A549 (cell line): ENCODE measurements around the gene WDR38. TPM values are rescaled to one million over a fixed set of nuclear protein-coding genes. Genes with fewer than 3 reads are reported as not detected.
A peak's percentile ranks its signal among the peaks of the same experiment; 100 is the strongest.

Source experiments
- ATAC-seq, 2 experiments: fragments of 200-7000 bp in 1 of 2; fragments of >200 bp in 1 of 2; cut with Nextera tagmentation in 1 of 2; cut with Tn5 transposase in 1 of 2; 3 replicates each; pipeline versions ENCODE4 v1.8.0 to v1.9.1; 2018 to 2020; ENCODE audit warnings: mild to moderate bottlenecking in 1 of 2, moderate library complexity in 1 of 2
- CTCF ChIA-PET: fragments of 300-600 bp; sonication (Branson Sonifier 250); formaldehyde crosslinking; extraction: SDS; loops from one replicate; lab custom pipeline; 2021; ENCODE audit warnings: antibody characterized with exemption, inconsistent platforms; lab: Yijun Ruan, JAX
- POLR2A ChIA-PET: fragments of 350-600 bp; formaldehyde crosslinking; extraction: SDS; loops from one replicate; lab custom pipeline; 2021; ENCODE audit warnings: antibody characterized with exemption, inconsistent platforms; lab: Yijun Ruan, JAX
- DNase-seq, 2 experiments: peaks; one replicate each; pipeline versions ENCODE4 v3.0.0 to v3.0.0-alpha.2; 2011 to 2016; ENCODE audit warnings: low read depth in 1 of 2, low spot score in 1 of 2
- FAIRE-seq: peaks from 2 replicates; lab custom pipeline; 2011; peaks lifted over from hg19 to GRCh38; lab: Jason Lieb, UNC
- H3K27ac ChIP-seq, 2 experiments: fragments of >200 bp; sonication (Bioruptor Twin); formaldehyde crosslinking; 3 replicates each; pipeline ENCODE4 v1.5.1; 2016 to 2017
- H3K4me1 ChIP-seq: fragments of >200 bp; sonication (Bioruptor Twin); formaldehyde crosslinking; 3 replicates; pipeline ENCODE4 v1.6.1; 2016
- H3K4me2 ChIP-seq: fragments of >200 bp; sonication (Bioruptor Twin); formaldehyde crosslinking; 3 replicates; pipeline ENCODE4 v1.6.1; 2016
- H3K4me3 ChIP-seq: fragments of >200 bp; sonication (Bioruptor Twin); formaldehyde crosslinking; 3 replicates; pipeline ENCODE4 v1.5.1; 2016
- H3K9me3 ChIP-seq: fragments of >200 bp; sonication (Bioruptor Twin); formaldehyde crosslinking; 3 replicates; pipeline ENCODE4 v1.6.1; 2016
- BCL3 ChIP-seq: fragments of >200 bp; sonication (Bioruptor Twin); formaldehyde crosslinking; IDR thresholded peaks from 3 replicates; pipeline ENCODE4 v1.6.1; 2016
- CEBPB ChIP-seq, 2 experiments: fragments of >200 bp in 1 of 2; sonication (Bioruptor Twin) in 1 of 2; formaldehyde crosslinking in 1 of 2; IDR thresholded peaks; 2 replicates each; pipeline ENCODE4 v1.6.1; 2012 to 2016
- CHD4 ChIP-seq: fragments of 200-600 bp; sonication (generic); IDR thresholded peaks from 2 replicates; pipeline ENCODE4 v1.6.1; 2016; ENCODE audit warnings: antibody characterized with exemption, mild to moderate bottlenecking, borderline replicate concordance
- E2F6 ChIP-seq: IDR thresholded peaks from 2 replicates; pipeline ENCODE4 v1.6.1; 2012; ENCODE audit warnings: low read depth, borderline replicate concordance
- EHF ChIP-seq: fragments of 250-450 bp; sonication (Bioruptor Pico); IDR thresholded peaks from 2 replicates; pipeline ENCODE4 v1.5.0; 2020; ENCODE audit warnings: mild to moderate bottlenecking
- EHMT2 ChIP-seq: fragments of 200-600 bp; sonication (generic); IDR thresholded peaks from 2 replicates; pipeline ENCODE4 v1.6.1; 2016; ENCODE audit warnings: antibody characterized with exemption, low read depth, mild to moderate bottlenecking, moderate library complexity
- ESRRA ChIP-seq: fragments of 150-350 bp; IDR thresholded peaks from 2 replicates; pipeline ENCODE4 v1.6.1; 2014; ENCODE audit warnings: mild to moderate bottlenecking, low read length, borderline replicate concordance
- FOSB ChIP-seq: fragments of 250-450 bp; sonication (Bioruptor Pico); IDR thresholded peaks from 2 replicates; pipeline ENCODE4 v1.5.0; 2020; ENCODE audit warnings: mild to moderate bottlenecking, moderate library complexity
- FOSL2 ChIP-seq, 2 experiments: fragments of 450-650 bp in 1 of 2; fragments of >200 bp in 1 of 2; sonication (Bioruptor Twin) in 1 of 2; formaldehyde crosslinking; IDR thresholded peaks; 2 replicates each; pipeline versions ENCODE4 v1.5.0 to v1.6.1; 2016 to 2020; ENCODE audit warnings: mild to moderate bottlenecking in 1 of 2, moderate library complexity in 1 of 2
- GATA3 ChIP-seq: IDR thresholded peaks from 2 replicates; pipeline ENCODE4 v1.6.1; 2012; ENCODE audit warnings: borderline replicate concordance
- HDAC2 ChIP-seq: fragments of 200-600 bp; sonication (generic); IDR thresholded peaks from 2 replicates; pipeline ENCODE4 v1.6.1; 2016
- HES2 ChIP-seq: fragments of >200 bp; sonication (Bioruptor Twin); formaldehyde crosslinking; IDR thresholded peaks from 2 replicates; pipeline ENCODE4 v1.6.1; 2016
- HMGXB4 ChIP-seq: fragments of 250-450 bp; sonication (Bioruptor Pico); IDR thresholded peaks from 2 replicates; pipeline ENCODE4 v1.5.0; 2021; ENCODE audit warnings: mild to moderate bottlenecking, moderate library complexity, borderline replicate concordance
- HOXB13 ChIP-seq: fragments of 250-450 bp; sonication (Bioruptor Pico); IDR thresholded peaks from 2 replicates; pipeline ENCODE4 v1.5.0; 2020; ENCODE audit warnings: low read depth, mild to moderate bottlenecking, moderate library complexity
- JUN ChIP-seq, 2 experiments: fragments of >200 bp; sonication (Bioruptor Twin); formaldehyde crosslinking; IDR thresholded peaks; 2 replicates in 1 of 2; 3 replicates in 1 of 2; pipeline ENCODE4 v1.6.1; 2016 to 2017
- JUNB ChIP-seq: fragments of >200 bp; sonication (Bioruptor Twin); formaldehyde crosslinking; IDR thresholded peaks from 2 replicates; pipeline ENCODE4 v1.6.1; 2016
- KDM1A ChIP-seq: fragments of 200-600 bp; sonication (generic); IDR thresholded peaks from 2 replicates; pipeline ENCODE4 v1.6.1; 2016; ENCODE audit warnings: low read depth, mild to moderate bottlenecking
- MAX ChIP-seq: IDR thresholded peaks from 2 replicates; pipeline ENCODE4 v1.6.1; 2012
- MAZ ChIP-seq: fragments of 150-350 bp; IDR thresholded peaks from 2 replicates; pipeline ENCODE4 v1.6.1; 2014; ENCODE audit warnings: antibody characterized with exemption, low read depth, low read length, borderline replicate concordance
- NPAS2 ChIP-seq: fragments of 250-450 bp; sonication (Bioruptor Pico); IDR thresholded peaks from 2 replicates; pipeline ENCODE4 v1.8.0; 2022; ENCODE audit warnings: mild to moderate bottlenecking, moderate library complexity, borderline replicate concordance
- PHF8 ChIP-seq: fragments of 200-600 bp; sonication (generic); IDR thresholded peaks from 2 replicates; pipeline ENCODE4 v1.6.1; 2016; ENCODE audit warnings: low read depth, mild to moderate bottlenecking, antibody characterized with exemption, moderate library complexity, borderline replicate concordance
- RCOR1 ChIP-seq: fragments of 150-350 bp; IDR thresholded peaks from 2 replicates; pipeline ENCODE4 v1.6.1; 2014; ENCODE audit warnings: antibody characterized with exemption, low read length, low read depth
- RNF2 ChIP-seq: fragments of 200-600 bp; sonication (generic); IDR thresholded peaks from 2 replicates; pipeline ENCODE4 v1.6.1; 2016; ENCODE audit warnings: low read depth, mild to moderate bottlenecking, antibody characterized with exemption, moderate library complexity, borderline replicate concordance
- TFCP2L1 ChIP-seq: fragments of 250-450 bp; sonication (Bioruptor Pico); IDR thresholded peaks from 2 replicates; pipeline ENCODE4 v1.5.0; 2021; ENCODE audit warnings: mild to moderate bottlenecking
- TP53 ChIP-seq: fragments of 250-450 bp; sonication (Bioruptor Pico); IDR thresholded peaks from 2 replicates; pipeline ENCODE4 v1.5.0; 2021; ENCODE audit warnings: mild to moderate bottlenecking, moderate library complexity
- ZNF302 ChIP-seq: fragments of 250-450 bp; sonication (Bioruptor Pico); IDR thresholded peaks from 2 replicates; pipeline ENCODE4 v1.9.0; 2021; ENCODE audit warnings: inconsistent platforms, mild to moderate bottlenecking, moderate library complexity
- ZSCAN20 ChIP-seq: fragments of 250-450 bp; sonication (Bioruptor Pico); IDR thresholded peaks from 2 replicates; pipeline ENCODE4 v1.8.0; 2022; ENCODE audit warnings: mild to moderate bottlenecking, moderate library complexity
- whole genome bisulfite sequencing: methylation state at CpG from one replicate; pipeline ENCODE4 v1.1.6; 2017; ENCODE audit errors: missing lambda C conversion rate; 5-methylcytosine and 5-hydroxymethylcytosine counted together
- polyA plus RNA-seq, 4 experiments: library from polyadenylated mRNA; depleted of rRNA in 3 of 4; stranded (reverse); fragments of >200 nt; fragmentation: RNase III in 1 of 4; extraction: RNeasy Plus Mini Kit Qiagen cat#74134 plus additional on column Dnase treatment in 1 of 4; gene quantifications; 2 replicates in 3 of 4; 3 replicates in 1 of 4; pipeline ENCODE4 v1.2.3, GENCODE V29; 2011 to 2017

Gene WDR38
- polyA plus RNA-seq, 2 of the 4 experiments (the other 2 are of a cell fraction) = not detected

- WGBS = 90% methylated on average over 12 of the region's 12 CpGs
- Histone ChIP-seq H3K4me1 (peaks cover 16% of the 10 kb centered on the region), H3K9me3 (no peaks in the 10 kb centered on the region), H3K4me2 (no peak overlapping the region), H3K4me3 (no peak overlapping the region), H3K27ac (peak overlapping the region in 1 of 2 experiments; percentile 4; a peak in 1 of 6 replicates)
- FAIRE-seq = no peak
- no peak for ATAC-seq
- ChIA-PET POLR2A (no interaction called here), CTCF (interaction anchor here (3.7 to 40.0 kb wide), 3 partner anchors 20 to 45 kb away, joined by 27 to 785 read pairs (median 53); partner anchors contain the start of genes NR6A1, OLFML2A and WDR38)
- DNase-seq = no peak
- TF ChIP-seq FOSL2 (IDR thresholded peaks at IDR 0.05) = no peak
- TF ChIP-seq FOSL2 (CRISPR knock-in tag; IDR thresholded peaks at IDR 0.05) = no peak
- no peak for TF ChIP-seq NPAS2 (CRISPR knock-in tag)
- no peak for TF ChIP-seq PHF8
- no peak for TF ChIP-seq JUNB
- TF ChIP-seq TP53 (CRISPR knock-in tag) = no peak
- no peak for TF ChIP-seq RCOR1
- TF ChIP-seq TFCP2L1 (CRISPR knock-in tag) = no peak
- TF ChIP-seq GATA3 = no peak
- TF ChIP-seq E2F6 = no peak
Observed at GRCh38 chr9:124820698-124821623, 32.3 kb upstream of the WDR38 start.

GRCh38 chr9:124828489-124829333, 24.5 kb upstream of the WDR38 start:
- TF ChIP-seq HDAC2 (no peak), TFCP2L1 (CRISPR knock-in tag) (no peak), FOSB (CRISPR knock-in tag) (no peak), ZNF302 (CRISPR knock-in tag) (no peak), EHF (CRISPR knock-in tag) (no peak), GATA3 (no peak), MAZ (no peak), KDM1A (no peak), RNF2 (no peak), HES2 (no peak), JUNB (no peak), JUN (IDR thresholded peaks at IDR 0.05) (no peak), HOXB13 (CRISPR knock-in tag) (no peak)
- CTCF ChIA-PET = interaction anchor here (20.3 to 43.0 kb wide), 2 partner anchors 24 to 42 kb away, joined by 451 to 2512 read pairs; partner anchors contain the start of genes NR6A1, OLFML2A and WDR38
- Histone ChIP-seq H3K4me3 (no peak overlapping the region), H3K4me2 (peak overlapping the region; percentile 5; the same call in 1 of the 3 replicates), H3K27ac (no peak overlapping the region), H3K9me3 (no peaks in the 10 kb centered on the region), H3K4me1 (peaks cover 2% of the 10 kb centered on the region; the same call in 1 of the 3 replicates)
- POLR2A ChIA-PET = no interaction called here
- ATAC-seq = no peak; a peak in 1 of 6 replicates
- 45% methylated on average over 2 of the region's 2 CpGs for WGBS
- FAIRE-seq = no peak
- DNase-seq = no peak

GRCh38 chr9:124829334-124829669, 24.0 kb upstream of the WDR38 start:
- ATAC-seq (peak; percentile 43 to 51; a peak in 4 of 6 replicates), FAIRE-seq (no peak), DNase-seq (no peak)
- H3K4me1 ChIP-seq = peaks cover 5% of the 10 kb centered on the region
- CTCF ChIA-PET = interaction anchor here (1.1 to 43.0 kb wide), 4 partner anchors 10 to 43 kb away, joined by 6 to 2512 read pairs (median 232); partner anchors contain the start of genes NR6A1, OLFML2A and WDR38
- no peak overlapping the region for H3K27ac ChIP-seq
- POLR2A ChIA-PET = no interaction called here
- H3K9me3 ChIP-seq = no peaks in the 10 kb centered on the region
- peak overlapping the region; percentile 5; the same call in 1 of the 3 replicates for H3K4me2 ChIP-seq
- WGBS = 21% methylated on average over 5 of the region's 5 CpGs
- H3K4me3 ChIP-seq = no peak overlapping the region
- no peak for TF ChIP-seq BCL3
- TF ChIP-seq HMGXB4 (CRISPR knock-in tag) = no peak
- TF ChIP-seq EHMT2 = no peak
- TF ChIP-seq ESRRA = no peak
- TF ChIP-seq MAX = no peak
- TF ChIP-seq CEBPB (IDR thresholded peaks at IDR 0.05) = no peak
- TF ChIP-seq MAZ = no peak
- TF ChIP-seq CHD4 = no peak
- TF ChIP-seq FOSB (CRISPR knock-in tag) = no peak
- TF ChIP-seq ZSCAN20 (CRISPR knock-in tag) = no peak
